OCI-LY1 (cell line): ENCODE measurements around the gene SYNE1.

Source experiments
- EZH2 ChIP-seq: fragments of 200-600 bp; sonication (generic), shearing (Covaris generic); IDR thresholded peaks from 2 replicates; pipeline ENCODE4 v1.8.0; 2017; ENCODE audit warnings: borderline replicate concordance, mixed run types, mild to moderate bottlenecking, antibody characterized with exemption, low read length, moderate library complexity, mixed read lengths
- TF ChIP-seq, protein P1 (sequence below): fragments of 200-600 bp; sonication (generic), shearing (Covaris generic); IDR thresholded peaks from 2 replicates; pipeline ENCODE4 v1.5.1; 2017; ENCODE audit warnings: mild to moderate bottlenecking, antibody characterized with exemption, low read length, moderate library complexity, mixed read lengths

DNA sequence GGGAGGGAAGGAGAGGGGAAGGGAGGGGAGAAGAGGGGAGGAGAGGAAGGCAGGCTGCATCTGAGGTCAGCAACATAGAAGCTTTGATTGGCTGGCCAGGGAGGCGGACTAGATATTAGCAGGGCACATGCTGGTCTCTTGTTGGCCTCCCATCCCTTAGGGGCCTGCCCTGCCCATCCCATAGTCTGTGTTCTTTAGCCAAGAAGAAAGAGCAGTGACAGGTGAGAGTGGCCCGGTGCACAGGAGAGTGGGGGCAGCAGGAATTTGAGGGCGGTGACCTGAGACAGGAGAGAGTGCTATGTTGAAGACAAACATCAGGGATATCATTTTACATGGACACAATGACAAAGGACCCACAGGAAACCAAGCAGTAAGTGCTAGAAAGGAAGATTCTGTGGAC lies 413.5 kb downstream of the SYNE1 start:
- TF ChIP-seq, protein P1, sequence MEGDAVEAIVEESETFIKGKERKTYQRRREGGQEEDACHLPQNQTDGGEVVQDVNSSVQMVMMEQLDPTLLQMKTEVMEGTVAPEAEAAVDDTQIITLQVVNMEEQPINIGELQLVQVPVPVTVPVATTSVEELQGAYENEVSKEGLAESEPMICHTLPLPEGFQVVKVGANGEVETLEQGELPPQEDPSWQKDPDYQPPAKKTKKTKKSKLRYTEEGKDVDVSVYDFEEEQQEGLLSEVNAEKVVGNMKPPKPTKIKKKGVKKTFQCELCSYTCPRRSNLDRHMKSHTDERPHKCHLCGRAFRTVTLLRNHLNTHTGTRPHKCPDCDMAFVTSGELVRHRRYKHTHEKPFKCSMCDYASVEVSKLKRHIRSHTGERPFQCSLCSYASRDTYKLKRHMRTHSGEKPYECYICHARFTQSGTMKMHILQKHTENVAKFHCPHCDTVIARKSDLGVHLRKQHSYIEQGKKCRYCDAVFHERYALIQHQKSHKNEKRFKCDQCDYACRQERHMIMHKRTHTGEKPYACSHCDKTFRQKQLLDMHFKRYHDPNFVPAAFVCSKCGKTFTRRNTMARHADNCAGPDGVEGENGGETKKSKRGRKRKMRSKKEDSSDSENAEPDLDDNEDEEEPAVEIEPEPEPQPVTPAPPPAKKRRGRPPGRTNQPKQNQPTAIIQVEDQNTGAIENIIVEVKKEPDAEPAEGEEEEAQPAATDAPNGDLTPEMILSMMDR = no peak
- TF ChIP-seq EZH2 = no peak
